Activated T-cell treated with anti-CD3 and anti-CD28 coated beads for 1 hour (primary cell): ENCODE results near the gene C16orf90.

Experiments used
- DNase-seq: peaks from one replicate; pipeline ENCODE4 v3.0.0-alpha.2; 2020; ENCODE audit warnings: low read depth

Gene C16orf90

GRCh38 chr16:3461151-3461550 is 34.1 kb downstream of the C16orf90 start:
- peak; percentile 33 for DNase-seq

- DNase-seq, result no peak
Observed at GRCh38 chr16:3460585-3460984, 34.7 kb downstream of the C16orf90 start.

- no peak for DNase-seq
Observed at GRCh38 chr16:3460121-3460520, 35.2 kb downstream of the C16orf90 start.

GRCh38 chr16:3459401-3460090 is 35.7 kb downstream of the C16orf90 start:
- no peak for DNase-seq

- DNase-seq, result no peak
Observed at GRCh38 chr16:3458852-3459361, 36.4 kb downstream of the C16orf90 start.

- no peak for DNase-seq
Observed at GRCh38 chr16:3458278-3458851, 36.9 kb downstream of the C16orf90 start.

GRCh38 chr16:3457434-3458252 is 37.6 kb downstream of the C16orf90 start:
- DNase-seq, result peak; percentile 89

- DNase-seq, result no peak
Observed at GRCh38 chr16:3454631-3455147, 40.6 kb downstream of the C16orf90 start.

GRCh38 chr16:3454093-3454492 is 41.2 kb downstream of the C16orf90 start:
- DNase-seq, result no peak

GRCh38 chr16:3444032-3444388 is 51.3 kb downstream of the C16orf90 start:
- DNase-seq, result no peak
